HG03045 (cell line): ENCODE results near the gene SNX30.

Source experiments
- ATAC-seq: cut with Tn5 transposase; IDR thresholded peaks from one replicate; pipeline ENCODE4 v1.9.1; 2021; ENCODE audit warnings: mild to moderate bottlenecking, moderate library complexity; ENCODE audit not compliant: unreplicated experiment

Gene SNX30

GRCh38 chr9:112853882-112854585 is 103.5 kb downstream of the SNX30 start:
- ATAC-seq: no peak

DNA sequence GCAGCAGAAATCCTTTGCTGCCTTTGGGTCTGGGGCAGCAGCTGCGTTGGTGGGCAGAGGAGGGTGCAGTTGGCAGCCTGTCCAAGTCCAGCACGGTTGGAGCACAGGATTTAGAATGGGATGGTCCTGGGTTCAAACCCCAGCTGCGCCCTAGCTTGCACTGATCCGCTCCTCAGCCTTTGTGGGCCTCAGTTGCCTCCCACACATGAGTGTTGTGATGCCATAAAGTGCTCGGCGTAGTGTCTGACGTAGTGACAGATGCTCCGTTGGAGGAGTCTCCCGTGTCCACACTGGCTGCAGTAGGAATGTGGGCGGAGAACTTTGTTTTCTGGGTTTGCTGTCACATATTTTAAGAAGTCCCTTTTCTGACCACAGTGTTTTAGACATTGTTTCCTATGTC is 104.1 kb downstream of the SNX30 start:
- no peak for ATAC-seq

- ATAC-seq: no peak
These were observed 105.6 kb downstream of the SNX30 start for GRCh38 chr9:112856200-112856599.

DNA sequence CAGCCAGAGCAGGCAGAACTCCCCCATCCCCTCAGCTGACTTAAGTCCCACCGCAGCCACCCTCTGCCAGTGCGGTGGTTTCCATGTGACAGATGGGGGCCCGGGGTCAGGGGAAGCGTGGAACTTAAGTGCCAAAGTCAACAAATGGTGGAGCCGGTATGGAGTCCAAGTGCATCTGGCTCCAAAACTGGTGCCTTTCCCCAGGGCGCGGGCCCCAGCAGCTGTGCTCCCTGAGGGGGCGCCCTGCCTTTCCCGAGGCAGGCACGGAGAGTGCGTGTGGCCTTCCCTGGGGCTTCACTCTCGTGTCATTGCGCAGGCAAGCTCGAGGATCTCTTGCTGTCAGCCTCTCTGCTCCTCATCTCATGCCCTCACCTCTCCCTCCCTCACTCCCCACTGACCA is 106.3 kb downstream of the SNX30 start:
- ATAC-seq: no peak

DNA sequence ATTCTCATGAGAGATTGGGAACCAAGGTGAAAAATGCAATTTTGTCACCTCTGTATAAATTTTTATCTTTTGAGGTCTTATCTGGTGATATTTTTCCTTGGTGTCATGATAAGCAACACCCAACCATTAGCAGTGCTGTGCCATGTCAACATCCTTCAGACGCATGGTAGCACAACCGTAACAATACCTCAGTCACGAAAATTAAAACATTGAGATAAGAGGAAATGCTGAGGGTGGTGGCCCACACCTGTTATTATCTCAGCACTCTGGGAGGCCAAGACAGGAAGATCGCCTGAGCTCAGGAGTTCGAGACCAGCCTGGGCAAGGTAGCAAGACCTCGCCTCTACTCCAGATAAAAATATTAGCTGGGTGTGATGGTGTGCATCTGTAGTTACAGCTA is 107.4 kb downstream of the SNX30 start:
- ATAC-seq: no peak

DNA sequence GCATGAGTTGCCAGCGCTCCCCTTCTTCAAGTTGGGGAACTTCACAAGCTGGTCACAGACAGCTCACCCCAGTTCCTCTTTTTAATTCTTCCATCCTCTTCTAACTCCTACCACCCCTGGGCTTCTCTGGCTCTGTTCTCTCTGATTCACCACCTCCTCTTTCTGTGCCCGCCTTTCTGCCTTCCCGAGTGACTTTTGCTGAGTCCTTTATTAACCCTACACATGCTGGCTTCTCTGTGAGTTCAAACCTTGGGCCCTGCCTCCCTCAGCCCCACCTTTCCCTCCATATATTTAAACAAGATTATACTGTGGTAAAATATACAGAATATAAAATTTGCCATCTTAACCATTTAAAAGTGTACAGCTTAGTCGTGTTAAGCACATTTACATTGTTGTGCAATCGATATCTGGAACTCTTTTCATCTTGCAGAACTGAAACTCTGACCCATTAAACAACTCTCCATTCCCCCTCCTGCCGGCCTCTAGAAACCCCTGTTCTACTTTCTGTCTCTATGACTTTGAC is 108.1 kb downstream of the SNX30 start:
- peak; percentile 47 for ATAC-seq

DNA sequence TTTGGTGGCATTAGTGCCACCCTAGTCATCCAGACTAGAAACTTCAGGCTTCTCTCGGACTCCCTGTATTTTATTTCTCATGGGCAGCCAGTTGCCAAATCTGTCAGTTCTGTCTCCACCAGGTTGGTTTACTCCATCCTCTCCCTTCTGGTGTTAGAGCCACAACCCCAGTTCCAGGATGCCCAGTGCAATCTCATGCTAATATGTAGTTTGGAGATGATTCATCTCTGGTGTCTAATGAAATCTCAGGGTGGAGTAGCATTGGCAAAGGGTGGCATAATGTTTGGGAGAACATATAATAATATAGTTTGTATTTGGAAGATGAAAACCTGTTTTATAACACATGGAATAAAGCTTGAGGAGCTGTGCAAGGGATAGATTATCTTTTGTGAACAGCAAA is 109.9 kb downstream of the SNX30 start:
- ATAC-seq: no peak

GRCh38 chr9:112861155-112861554 is 110.6 kb downstream of the SNX30 start:
- no peak for ATAC-seq

DNA sequence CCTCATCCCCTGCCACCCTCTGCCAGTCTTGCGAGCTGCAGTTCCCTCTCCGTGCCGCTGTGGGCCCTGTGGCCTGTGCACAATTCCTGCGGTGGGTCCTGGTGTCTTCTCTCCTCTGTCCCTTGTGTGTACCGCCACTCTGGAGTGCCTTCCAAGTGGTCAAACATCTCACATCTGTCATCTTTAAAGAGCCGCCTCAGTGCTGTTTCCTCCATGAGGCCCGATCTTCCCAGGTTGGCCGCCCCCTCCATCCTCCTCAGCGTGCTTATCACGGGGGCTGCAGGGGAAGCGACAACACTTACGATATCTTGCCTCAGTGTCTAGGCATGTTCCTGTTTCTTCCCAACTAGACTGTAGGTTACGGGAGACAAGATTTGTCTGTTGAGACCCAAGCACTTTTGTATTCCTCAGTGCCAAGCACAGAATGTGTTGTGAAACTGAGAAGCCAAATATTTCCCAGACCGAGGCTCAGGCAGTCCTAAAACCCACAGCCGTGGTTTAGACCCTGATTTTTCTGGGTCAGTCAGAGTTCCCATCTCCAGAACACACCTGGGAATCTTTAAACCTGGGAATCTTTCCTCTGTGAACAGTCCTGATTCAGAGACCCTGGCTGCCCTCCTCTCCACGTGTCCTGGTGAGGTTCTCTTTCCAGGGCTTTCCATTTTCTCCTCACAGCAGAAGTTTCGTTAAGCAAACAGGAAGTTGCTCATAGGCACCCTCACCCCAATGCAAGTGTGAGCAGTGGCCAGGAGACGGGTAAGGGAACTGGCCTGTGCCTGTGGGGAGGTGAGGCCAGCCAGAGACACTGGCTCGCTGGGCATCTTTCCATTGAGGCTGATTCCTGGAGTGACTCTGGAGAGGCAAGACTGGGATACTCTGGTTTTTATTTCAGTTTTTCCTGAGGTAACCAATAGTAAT is 111.3 kb downstream of the SNX30 start:
- no peak for ATAC-seq

- ATAC-seq: no peak
These were observed 112.7 kb downstream of the SNX30 start for GRCh38 chr9:112863214-112863613.

DNA sequence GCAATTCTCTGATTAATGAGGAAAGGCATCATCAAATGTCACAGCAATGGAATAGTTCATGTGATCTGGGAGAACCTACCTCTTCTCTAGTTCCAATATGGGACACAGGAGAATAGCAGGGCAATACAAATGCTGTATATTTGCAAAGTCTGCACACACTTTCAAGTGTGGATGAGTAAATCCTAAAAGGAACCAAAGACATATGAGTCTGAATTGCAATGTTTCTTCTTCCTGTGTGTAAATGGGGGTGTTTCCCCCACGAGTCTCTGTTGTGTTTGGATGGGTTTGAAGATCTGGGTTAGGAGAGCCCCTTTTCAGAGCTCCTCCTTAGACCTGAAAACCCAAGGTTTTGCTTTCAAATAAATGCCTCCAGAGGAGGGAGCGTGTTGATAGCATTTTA is 113.2 kb downstream of the SNX30 start:
- ATAC-seq: no peak

DNA sequence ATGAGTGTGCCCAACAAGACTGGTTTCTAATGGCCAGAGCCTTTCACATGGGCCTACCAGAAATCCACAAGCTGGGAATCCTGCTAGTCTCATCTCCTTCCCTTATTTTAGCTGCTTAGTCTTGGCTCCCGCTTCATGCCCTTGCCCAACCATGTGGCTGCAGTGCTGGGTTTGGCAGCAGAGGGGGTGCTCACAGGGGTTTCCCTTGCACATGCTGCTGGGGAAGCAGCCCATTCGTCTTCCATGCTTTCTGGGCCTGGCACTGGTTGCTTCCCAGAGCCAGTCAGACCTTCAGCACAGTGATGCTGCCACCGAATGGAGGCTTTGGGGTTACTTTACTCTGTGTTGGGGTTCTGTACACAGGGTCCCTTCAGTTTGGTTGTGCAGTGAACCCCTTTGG is 113.8 kb downstream of the SNX30 start:
- ATAC-seq: no peak

- ATAC-seq: no peak
These were observed 114.4 kb downstream of the SNX30 start for GRCh38 chr9:112864982-112865381.

DNA sequence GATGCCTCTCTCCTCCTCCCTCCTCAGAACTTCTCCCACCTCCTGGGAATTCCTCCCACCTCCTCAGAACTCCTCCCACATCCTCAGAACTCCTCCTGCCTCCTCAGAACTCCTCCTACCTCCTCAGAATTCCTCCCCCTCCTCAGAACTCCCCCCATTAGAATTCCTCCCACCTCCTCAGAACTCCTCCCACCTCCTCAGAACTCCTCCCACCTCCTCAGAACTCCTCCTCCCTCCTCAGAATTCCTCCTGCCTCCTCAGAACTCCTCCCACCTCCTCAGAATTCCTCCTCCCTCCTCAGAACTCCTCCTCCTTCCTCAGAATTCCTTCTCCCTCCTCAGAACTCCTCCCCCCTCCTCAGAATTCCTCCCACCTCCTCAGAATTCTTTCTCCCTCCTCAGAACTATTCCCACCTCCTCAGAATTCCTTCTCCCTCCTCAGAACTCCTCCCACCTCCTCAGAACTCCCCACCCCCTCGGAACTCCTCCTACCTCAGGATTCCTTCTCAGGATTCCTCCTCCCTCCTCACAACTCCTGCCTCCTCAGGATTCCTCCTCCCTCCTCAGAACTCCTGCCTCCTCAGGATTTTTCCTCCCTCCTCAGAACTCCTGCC is 116.2 kb downstream of the SNX30 start:
- no peak for ATAC-seq

DNA sequence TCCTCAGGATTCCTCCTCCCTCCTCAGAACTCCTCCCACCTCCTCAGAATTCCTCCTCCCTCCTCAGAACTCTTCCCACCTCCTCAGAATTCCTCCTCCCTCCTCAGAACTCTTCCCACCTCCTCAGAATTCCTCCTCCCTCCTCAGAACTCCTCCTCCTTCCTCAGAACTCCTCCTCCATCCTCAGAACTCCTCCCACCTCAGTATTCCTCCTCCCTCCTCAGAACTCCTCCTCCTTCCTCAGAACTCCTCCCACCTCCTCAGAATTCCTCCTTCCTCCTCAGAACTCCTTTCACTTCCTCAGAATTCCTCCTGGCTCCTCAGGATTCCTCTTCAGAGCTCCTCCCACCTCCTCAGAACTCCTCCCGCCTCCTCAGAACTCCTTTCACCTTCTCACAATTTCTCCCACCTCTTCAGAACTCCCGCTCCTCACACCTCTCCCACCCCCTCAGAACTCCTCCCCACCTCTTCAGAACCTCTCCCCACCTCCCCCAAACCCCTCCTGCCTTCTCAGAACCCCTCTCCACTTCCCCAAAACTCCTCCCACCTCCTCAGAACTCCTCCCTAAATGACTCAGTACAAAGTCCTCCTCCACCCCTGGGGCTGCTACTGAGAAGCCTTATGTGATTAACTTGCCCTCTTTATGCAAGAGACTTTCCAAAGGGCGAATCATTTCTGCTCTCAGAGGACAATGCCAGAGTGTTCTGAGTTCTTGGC is 116.9 kb downstream of the SNX30 start:
- no peak for ATAC-seq

- no peak for ATAC-seq
These were observed 117.9 kb downstream of the SNX30 start for GRCh38 chr9:112868461-112868860.

GRCh38 chr9:112869041-112869529 is 118.5 kb downstream of the SNX30 start:
- no peak for ATAC-seq

DNA sequence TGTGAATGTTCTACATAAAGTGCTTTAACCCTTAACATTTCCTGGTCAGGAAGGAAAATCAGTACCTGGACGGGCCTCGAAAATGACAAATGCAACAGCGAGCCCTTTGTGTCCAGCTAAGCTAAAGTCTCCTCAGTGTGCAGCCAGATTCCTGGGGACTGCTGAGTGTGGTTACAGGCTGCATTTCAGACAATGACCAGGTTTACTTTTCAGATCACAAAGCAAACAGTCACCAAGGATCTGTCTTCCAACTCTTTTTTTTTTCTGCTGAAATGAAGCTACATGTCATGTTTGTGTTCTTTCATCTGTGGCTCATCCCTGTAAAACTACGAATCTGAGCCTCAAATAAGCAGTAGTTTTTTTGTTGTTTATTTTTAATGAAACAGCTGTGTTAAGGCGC is 119.4 kb downstream of the SNX30 start:
- ATAC-seq: no peak

DNA sequence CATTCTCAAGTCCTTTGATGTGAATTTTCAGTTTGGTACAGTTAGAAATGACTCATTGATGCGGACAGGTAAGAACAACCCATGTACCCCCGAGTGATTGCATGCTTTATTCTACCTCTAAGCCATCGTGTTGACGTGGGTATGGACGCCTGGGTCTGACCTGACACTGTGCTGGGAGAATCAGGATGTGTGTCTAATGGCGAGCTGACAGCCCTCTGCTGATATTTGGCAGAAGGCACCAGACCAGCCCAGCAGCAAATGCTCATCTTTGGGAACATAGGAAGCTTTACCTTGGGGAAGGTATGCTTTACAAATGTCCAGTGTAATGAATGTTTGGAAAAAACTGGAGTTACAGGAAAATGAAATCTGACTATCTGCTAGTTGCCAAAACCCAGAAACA is 120.0 kb downstream of the SNX30 start:
- ATAC-seq: no peak

DNA sequence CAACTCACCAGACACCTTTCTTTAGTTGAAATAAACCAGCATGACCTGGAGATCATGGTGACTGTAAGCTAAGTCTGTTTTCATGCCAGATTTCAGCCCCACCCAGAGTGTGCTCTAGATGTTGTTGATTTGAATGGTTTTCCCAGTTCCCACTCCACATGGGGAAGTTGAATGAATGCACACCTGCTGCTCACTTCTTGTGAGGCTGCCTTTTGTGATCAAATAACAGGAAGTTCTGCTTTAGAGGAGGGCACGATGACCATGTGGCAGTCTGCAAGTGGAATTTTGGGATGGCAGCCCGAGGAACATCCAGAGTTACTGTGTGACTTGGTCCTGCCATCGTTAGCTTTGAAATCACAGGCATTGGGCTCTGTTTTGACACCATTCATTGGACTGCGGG is 121.5 kb downstream of the SNX30 start:
- no peak for ATAC-seq
